A375 (cell line): ENCODE results near the gene PRCP. TPM values are rescaled to one million over a fixed set of nuclear protein-coding genes. Genes with fewer than 3 reads are reported as not detected.

Experiments
- total RNA-seq: library from RNA; depleted of rRNA; stranded (reverse); fragments of >200 nt; shearing (Covaris generic); gene quantifications from 2 replicates; pipeline ENCODE4 v1.2.3, GENCODE V29; 2014; rRNA removed

Gene PRCP
- total RNA-seq = 16.9 and 24.8 TPM in 2 replicates

GRCh38 chr11:82900277-82901164 lies at the start of gene PRCP:
Gene PRCP, minus strand, starts transcription at chr11:82900430. Its CDS starts 28 bp downstream, at chr11:82900402.

GRCh38 chr11:82901165-82901921 lies 1.1 kb upstream of the PRCP start, which contains the start of gene DDIAS:
Gene DDIAS, plus strand, starts transcription at chr11:82901736. Its CDS starts 13,003 bp downstream, at chr11:82914739.

Other genes starting within 250 kb of the PRCP start
- 0.04 and 0.24 TPM in 2 replicates for gene FAM181B, start 166.6 kb downstream of the PRCP start, total RNA-seq
- 5.3 and 6.0 TPM in 2 replicates for gene DDIAS, start 1.3 kb upstream of the PRCP start, total RNA-seq
- 2.3 and 3.6 TPM in 2 replicates for gene RAB30, start 171.5 kb upstream of the PRCP start, total RNA-seq